Kidney epithelial cell (primary cell): ENCODE results near the gene DYNC1I1. TPM values are rescaled to one million over a fixed set of nuclear protein-coding genes. Genes with fewer than 3 reads are reported as not detected.

ENCODE experiments used
- DNase-seq: peaks from one replicate; pipeline ENCODE4 v3.0.0-alpha.2; 2010; ENCODE audit warnings: low read depth
- H3K27me3 ChIP-seq: 2 replicates; pipeline ENCODE4 v1.6.0; 2011; ENCODE audit warnings: low read length; ENCODE audit not compliant: control insufficient read depth, insufficient read depth
- H3K36me3 ChIP-seq: 2 replicates; pipeline ENCODE4 v1.5.1; 2011; ENCODE audit warnings: low read length; ENCODE audit not compliant: control insufficient read depth, insufficient read depth
- H3K4me3 ChIP-seq: 2 replicates; pipeline ENCODE4 v1.5.1; 2011; ENCODE audit warnings: low read depth, mild to moderate bottlenecking, control low read depth, low read length
- CTCF ChIP-seq: IDR thresholded peaks from 2 replicates; pipeline ENCODE4 v1.5.1; 2011; ENCODE audit warnings: mild to moderate bottlenecking, moderate library complexity, low read length, control low read depth, inconsistent platforms; ENCODE audit not compliant: insufficient read depth, poor library complexity, severe bottlenecking
- total RNA-seq: library from RNA; depleted of rRNA; stranded (reverse); fragments of >200 nt; gene quantifications from 2 replicates; pipeline ENCODE4 v1.2.3, GENCODE V29; 2015

Gene DYNC1I1
- total RNA-seq, 1 donor from 2014 or later: 0.08 TPM

- no peak for DNase-seq
- Histone ChIP-seq H3K27me3 (no peaks in the 10 kb centered on the region), H3K4me3 (no peak overlapping the region), H3K36me3 (no peaks in the 10 kb centered on the region)
- TF ChIP-seq CTCF: no peak
These were observed 204.2 kb downstream of the DYNC1I1 start for GRCh38 chr7:95976369-95977060.

- no peak for TF ChIP-seq CTCF
- H3K36me3 ChIP-seq: no peaks in the 10 kb centered on the region
- no peak overlapping the region for H3K4me3 ChIP-seq
- DNase-seq: no peak
- no peaks in the 10 kb centered on the region for H3K27me3 ChIP-seq
These were observed 205.6 kb downstream of the DYNC1I1 start for GRCh38 chr7:95977994-95978393.

GRCh38 chr7:95980167-95980566, 207.8 kb downstream of the DYNC1I1 start:
- TF ChIP-seq CTCF: no peak
- DNase-seq: no peak
- no peaks in the 10 kb centered on the region for H3K27me3 ChIP-seq

GRCh38 chr7:95980706-95981105, 208.4 kb downstream of the DYNC1I1 start:
- Histone ChIP-seq H3K27me3 (no peaks in the 10 kb centered on the region), H3K36me3 (no peaks in the 10 kb centered on the region), H3K4me3 (no peak overlapping the region)
- TF ChIP-seq CTCF: no peak
- DNase-seq: no peak

More at GRCh38 chr7:95980167-95980566, 207.8 kb downstream of the DYNC1I1 start:
- Histone ChIP-seq H3K4me3 (no peak overlapping the region), H3K36me3 (no peaks in the 10 kb centered on the region)

- DNase-seq: no peak
- no peaks in the 10 kb centered on the region for H3K36me3 ChIP-seq
- no peak for TF ChIP-seq CTCF
- no peak overlapping the region for H3K4me3 ChIP-seq
- peaks cover 3% of the 10 kb centered on the region for H3K27me3 ChIP-seq
These were observed 213.9 kb downstream of the DYNC1I1 start for GRCh38 chr7:95986178-95986764.
